Myocyte (in vitro differentiated cells): ENCODE data around the gene APRT. TPM values are rescaled to one million over a fixed set of nuclear protein-coding genes. Genes with fewer than 3 reads are reported as not detected.
A peak's percentile ranks its signal among the peaks of the same experiment; 100 is the strongest.
"Not testable (repeated sequence)": the region's sequence is repeated elsewhere in the genome, so short reads cannot be mapped to it uniquely, and the experiment has no call there.

Source experiments
- DNase-seq: peaks from one replicate; pipeline ENCODE4 v3.0.0-alpha.2; 2012; ENCODE audit warnings: low read depth
- total RNA-seq: library from RNA; depleted of rRNA; stranded (reverse); fragments of >200 nt; gene quantifications from 2 replicates; pipeline ENCODE4 v1.2.3, GENCODE V29; 2014

APRT gene
- total RNA-seq, 1 donor from 2014 or later = 89.3 TPM

DNA sequence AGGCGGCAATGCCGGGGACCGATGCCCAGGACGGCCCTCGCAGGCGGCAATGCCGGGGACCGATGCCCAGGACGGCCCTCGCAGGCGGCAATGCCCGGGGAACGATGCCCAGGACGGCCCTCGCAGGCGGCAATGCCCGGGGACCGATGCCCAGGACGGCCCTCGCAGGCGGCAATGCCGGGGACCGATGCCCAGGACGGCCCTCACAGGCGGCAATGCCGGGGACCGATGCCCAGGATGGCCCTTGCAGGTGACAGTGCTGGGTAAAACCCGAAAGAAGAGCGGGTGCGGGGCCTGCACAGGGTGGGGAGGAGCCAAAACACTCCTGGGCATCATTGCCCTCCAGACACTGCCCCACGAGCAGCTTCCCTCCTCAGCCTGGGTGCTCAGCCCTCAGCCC is 11.9 kb upstream of the APRT start:
- not testable (repeated sequence) for DNase-seq

DNA sequence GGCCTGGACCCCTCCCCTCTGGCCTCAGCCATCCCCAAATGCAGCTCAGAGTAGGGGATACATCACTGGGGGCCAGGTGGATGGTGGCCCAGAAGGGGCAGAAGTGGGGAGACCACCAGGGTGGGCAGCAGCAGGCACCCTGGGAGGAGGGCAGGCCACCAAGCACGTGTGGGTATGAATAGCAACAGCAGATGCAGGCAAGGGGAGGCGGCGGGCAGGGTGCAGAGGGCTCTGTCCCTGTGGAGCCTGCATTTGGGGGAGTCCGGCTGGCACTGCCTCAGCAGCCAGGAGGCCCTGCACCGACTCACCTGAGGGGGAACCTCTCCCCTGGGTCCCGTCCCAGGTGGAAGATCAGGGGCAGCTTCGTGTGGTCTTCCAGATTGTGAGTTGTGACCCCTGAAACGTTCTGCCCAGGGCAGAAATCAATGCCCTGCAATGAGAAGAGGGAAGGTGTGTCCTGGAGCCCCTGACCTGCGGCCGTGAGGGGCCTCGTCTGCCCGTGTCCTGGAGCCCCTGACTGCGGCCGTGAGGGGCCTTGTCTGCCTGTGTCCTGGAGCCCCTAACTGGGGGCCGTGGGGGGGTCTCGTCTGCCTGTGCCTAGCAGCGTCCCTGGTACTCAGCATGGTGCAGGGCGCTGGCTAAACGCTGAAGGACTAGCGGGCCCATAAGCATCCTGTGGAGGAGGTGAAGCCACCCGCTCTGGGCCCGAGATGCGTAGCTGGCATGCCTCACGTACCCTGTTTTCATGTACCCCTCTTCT is 10.7 kb upstream of the APRT start:
- no peak for DNase-seq

GRCh38 chr16:88821168-88821850 is 9.6 kb upstream of the APRT start:
- no peak for DNase-seq

GRCh38 chr16:88820385-88821025 is 8.8 kb upstream of the APRT start:
- peak; percentile 80 for DNase-seq

GRCh38 chr16:88819126-88819525 is 7.4 kb upstream of the APRT start:
- no peak for DNase-seq

DNA sequence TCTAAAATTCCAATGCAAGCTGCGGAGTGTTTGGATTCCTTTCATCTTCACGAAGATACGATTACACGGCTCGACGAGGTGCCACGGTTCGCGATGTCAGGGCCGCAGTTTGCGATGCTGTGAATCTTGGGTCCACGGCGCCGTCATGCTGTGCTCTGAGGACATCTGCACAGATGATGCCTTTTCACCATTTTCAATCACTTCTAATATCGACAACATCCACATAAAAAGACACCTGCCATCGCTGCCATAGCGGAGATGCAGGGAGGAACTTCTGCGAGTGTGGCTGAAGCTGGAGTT is 6.8 kb upstream of the APRT start:
- no peak for DNase-seq

DNA sequence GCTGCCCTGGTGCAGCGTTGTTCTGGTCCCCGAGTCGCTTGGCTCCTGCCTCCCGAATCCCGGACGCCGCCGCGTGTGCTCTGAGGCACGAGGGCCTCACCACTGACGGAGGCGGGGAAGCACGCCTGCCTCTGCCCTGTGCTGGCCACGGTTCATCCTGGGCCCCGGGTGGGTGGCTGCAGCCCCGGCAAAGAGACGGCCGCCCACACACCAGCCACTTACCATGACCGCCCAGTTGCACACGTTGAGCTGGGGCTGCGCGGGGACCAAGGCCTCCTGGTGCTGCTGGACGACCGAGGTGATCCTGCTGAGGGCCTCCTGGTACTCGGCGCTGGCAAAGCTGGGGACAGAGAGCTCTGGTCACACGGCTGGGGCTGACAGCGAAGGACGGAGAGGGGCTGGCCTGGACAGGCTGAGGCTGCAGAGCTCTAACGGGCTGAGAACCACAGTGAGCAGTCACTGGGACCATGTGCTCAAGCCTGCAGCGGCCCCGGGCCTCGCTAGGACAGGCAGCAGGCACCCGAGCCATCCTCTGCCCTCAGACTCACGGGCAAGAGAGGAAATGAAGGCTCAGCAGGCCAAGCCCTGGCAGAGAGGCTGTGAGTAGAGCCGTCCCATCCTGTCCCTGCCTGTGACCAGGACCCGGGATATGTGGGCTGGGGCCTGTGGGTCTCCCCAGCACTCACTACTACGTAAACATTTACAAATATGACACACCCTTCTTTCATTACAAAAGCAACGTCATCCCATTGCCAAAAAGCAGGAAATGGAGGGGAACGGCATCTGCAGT is 6.3 kb upstream of the APRT start:
- no peak for DNase-seq

GRCh38 chr16:88816736-88817535 is 5.2 kb upstream of the APRT start:
- DNase-seq = no peak

DNA sequence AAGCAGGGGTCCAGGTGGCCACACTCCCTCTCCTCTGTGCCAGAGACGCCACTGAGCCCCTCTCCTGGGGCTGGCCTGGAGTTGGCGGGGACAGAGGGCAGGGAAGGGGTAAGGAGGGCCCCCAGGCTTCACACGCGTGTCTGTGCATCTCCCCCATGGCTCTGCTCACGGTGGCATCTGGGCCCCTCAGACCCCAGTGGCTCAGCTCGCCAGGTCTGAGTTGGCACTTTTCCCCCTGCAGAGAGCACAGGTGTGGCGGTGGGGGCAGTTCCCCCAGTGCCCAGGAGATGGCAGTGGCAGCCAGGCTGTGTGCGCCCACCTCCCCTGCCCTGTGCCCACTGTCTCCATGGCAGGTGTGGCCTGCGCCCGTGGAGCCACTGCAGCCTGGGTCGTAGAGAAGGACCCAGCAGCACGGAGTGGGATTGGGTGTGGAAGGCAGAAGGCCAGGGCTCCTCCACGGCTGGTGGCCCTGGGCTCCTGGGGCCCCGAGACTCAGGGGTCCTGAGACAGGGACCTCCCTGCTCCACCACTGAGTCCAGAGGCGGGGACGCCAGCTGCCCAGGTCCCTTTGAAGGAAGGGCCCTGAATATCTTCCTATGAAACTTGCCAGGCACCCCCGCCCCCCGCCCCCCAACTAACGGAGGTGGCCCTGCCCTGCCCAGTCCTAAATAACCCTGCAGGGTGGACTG is 4.3 kb upstream of the APRT start:
- peak; percentile 48 for DNase-seq

GRCh38 chr16:88815227-88815626 is 3.5 kb upstream of the APRT start:
- DNase-seq = no peak

DNA sequence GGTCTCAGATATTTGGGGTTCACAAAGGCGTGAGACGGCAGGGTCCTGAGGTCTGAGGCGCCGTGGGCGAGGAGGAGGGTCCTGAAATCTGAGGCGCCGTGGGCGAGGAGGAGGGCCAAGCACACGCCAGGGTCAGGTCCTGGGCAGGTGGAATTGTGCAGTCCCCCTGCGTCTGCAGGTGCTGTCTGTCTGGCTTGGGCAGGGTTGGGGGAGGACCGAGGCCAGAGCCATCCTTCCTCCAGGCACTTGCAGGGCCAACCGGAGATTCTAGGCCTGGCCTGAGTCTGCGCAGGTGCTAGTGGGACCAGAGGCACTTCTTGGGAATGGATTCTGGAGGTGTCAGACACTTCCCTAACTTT is 2.4 kb upstream of the APRT start:
- no peak for DNase-seq

DNA sequence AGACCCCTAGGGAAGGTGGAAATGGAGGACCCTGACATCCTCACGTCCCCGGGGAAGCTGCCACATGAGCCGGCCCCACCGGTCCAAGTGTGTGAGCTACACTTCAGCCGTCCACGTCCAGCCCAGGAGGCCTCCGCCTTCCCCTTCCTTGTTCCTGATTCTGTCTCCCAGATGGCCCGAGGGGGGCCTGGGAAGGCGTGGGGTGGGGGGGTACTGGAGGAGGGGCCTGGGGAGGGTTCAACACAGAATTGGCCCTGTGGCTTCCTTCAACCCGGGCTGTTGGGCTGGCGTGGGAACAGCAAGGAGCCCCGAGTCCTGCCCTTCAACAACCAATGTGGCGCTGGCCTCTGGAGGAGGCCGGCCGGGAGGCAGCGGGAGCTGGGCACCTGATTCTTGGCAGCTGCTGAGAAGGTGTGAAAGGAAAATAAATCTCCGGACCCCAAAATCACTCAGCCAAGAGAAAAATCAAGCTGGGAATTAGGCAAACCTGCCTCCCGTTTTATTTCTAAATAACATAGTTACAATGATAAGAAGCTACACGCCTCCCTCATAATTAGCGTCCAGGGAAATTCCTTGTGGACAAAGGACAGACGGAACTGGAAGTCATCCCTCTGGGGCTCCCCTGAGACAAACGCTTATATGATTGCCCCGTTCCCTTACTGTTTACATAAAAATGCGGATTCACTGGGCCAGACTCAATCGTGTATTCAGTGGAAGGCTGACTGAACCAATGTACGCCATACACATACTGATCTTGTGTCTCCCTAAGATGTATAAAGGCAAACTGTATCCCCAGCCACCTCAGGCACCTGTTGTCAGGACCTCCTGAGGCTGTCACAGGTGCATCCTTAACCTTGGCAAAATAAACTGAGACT is 1.8 kb upstream of the APRT start:
- DNase-seq = no peak

DNA sequence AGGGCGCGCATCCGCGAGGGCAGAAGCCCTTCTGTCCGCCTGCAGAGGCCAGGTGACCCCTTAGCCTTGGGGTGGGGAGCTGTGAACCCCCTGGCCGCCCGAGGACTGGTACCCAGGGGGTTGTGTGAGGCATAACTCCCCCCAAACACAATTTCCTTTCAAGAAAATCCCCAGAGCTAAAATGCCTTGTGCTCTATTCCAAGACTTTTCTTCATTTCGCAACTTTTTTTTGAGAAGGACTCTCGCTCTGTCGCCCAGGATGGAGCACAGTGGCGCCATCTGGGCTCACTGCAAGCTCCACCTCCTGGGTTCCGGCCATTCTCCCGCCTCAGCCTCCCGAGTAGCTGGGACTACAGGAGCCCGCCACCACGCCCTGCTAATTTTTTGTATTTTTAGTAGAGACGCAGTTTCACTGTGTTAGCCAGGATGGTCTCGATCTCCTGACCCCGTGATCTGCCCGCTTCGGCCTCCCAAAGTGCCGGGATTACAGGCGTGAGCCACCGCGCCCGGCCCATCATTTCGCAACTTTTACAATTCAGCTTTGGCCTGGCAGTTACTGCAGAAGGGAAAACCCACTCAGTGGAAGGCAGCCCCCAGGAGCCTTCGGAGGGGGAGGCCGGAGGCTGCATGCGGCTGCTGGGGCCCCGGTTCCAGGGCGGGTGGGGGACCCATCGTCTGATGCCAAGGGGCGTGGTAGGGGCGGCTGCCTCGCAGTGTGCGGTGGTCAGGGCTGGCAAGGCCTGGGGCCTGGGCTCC is 963 bp upstream of the APRT start:
- DNase-seq = peak; percentile 41

DNA sequence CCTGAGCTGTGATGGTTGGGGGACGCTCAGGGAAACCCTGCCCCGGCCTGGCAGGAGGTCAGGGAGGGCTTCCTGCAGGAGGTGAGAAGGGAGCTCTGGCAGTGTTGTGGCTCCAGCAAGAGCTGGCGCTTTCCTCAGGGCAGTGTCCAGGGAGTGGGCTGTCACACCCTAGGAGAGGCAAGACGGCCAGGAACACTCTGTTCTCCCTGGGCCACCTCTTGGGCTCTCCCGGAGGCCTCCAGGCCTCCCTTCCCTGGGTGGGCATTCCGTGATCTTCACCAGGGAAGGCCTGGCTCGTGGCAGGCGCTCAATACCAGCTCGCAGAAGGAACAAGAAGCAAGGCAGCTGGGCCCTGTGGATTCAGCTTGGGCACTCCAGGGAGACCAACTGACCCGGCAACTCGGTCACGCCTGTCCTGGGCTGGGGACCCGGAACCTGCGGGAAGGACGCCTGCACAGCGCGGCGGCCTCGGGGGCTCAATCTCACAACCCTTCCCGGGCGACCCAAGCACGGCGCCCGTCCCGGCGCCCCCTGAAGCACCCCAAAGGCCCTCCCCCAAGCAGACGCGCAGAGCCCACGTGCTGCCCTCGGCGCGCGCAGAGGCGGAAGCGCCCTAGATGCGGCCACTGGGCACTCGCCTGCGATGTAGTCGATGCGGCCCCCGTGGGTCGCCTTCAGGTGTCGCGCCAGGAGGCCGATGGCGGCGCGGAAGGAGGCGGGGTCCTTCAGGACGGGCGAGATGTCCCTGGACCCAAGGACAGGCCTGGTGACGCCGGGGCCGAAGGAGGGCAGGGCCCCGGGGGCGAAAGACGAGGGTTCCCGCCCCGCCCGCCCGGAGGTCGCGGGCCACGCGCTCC is 588 bp downstream of the APRT start:
- peak; percentile 90 for DNase-seq

DNA sequence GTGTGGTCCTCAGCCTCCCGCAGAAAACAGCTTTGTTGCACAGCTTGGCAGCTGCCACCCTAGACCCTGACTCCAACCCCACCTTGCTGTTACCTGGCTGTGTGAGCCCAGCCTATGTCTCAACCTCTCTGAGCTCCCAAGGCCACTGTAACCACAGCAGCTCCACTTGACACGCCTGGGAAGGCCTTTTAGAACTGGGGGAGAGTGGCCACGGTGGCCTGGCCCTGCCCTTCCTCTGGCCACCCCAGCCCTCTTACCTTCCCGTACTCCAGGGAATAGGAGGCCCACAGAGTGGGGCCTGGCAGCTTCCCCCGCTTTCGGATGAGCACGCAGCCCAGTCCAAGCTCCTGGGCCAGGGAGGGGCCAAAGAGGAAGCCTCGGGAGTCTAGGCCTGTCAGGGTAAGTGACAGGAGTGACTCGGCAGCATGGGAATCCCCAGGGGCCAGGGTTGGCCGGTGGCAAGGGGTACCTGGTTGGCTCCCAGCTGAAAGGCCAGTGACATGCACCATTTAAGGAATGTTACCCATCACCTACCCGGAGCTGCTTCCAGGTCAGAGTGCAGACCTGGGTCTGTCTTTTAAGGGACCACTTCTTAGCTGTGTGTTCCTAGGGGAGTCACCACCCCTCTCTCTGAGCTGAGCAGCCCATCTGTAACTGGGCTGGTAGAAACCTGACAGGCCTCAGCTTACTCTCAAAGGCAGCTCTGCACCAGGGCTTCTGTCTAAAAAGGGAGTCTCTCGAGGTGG is 1.4 kb downstream of the APRT start:
- DNase-seq = no peak

- peak; percentile 54 for DNase-seq
These were observed 2.0 kb downstream of the APRT start for GRCh38 chr16:88809676-88810165.
